Activated gamma-delta T cell treated with Interleukin-2 at 50 U/mL for 16 hours (primary cell): Measurements from ENCODE around the gene ACLY.
"Not testable (repeated sequence)": the region's sequence is repeated elsewhere in the genome, so short reads cannot be mapped to it uniquely, and the experiment has no call there.

ENCODE experiments used
- DNase-seq: peaks from one replicate; pipeline ENCODE4 v3.0.0-alpha.2; 2020

Gene ACLY

GRCh38 chr17:41909088-41909487 lies 9.7 kb downstream of the ACLY start:
- no peak for DNase-seq

DNA sequence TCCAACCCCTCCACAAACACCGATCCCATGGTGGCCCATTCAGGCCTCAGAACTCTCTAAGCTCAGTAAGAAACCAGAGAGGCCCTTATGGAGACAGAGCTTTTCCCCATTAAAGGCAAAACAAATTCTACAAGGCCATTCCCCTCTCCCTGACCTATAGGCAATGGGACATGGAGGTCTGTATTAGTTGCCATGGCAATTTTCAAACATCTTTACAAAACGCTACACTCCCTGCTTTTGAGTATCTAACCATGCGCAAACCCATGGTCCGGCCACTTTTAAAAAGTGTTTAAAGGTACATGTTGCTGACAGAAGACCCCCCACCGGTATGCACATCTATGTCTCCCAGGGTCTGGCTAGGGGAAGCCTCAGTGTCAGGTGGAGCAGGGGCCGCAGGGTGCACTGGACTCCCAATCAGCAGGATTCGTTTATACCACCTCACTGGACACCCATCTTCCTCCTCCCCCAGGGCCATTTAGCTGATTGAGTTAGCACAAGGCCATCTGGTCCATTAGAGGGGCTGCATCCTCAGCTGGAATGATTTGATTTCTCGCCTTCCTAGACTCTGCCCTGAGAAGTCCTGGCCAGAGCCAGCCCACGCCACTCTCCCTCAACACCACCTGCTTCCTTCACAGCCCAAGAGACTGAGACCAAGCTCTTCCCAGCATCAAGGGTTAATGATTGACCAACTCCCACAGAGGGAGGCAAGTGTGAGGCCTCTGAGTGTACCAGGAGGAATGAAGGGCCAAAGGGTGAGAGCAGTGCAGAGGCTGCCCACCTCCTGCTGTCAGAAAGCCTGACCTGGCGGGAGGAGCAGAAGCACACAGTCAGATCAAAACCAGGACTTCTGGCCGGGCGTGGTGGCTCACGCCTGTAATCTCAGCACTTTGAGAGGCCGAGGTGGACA lies 10.9 kb downstream of the ACLY start:
- DNase-seq: no peak

- no peak for DNase-seq
Observed at GRCh38 chr17:41907185-41907556, 11.6 kb downstream of the ACLY start.

DNA sequence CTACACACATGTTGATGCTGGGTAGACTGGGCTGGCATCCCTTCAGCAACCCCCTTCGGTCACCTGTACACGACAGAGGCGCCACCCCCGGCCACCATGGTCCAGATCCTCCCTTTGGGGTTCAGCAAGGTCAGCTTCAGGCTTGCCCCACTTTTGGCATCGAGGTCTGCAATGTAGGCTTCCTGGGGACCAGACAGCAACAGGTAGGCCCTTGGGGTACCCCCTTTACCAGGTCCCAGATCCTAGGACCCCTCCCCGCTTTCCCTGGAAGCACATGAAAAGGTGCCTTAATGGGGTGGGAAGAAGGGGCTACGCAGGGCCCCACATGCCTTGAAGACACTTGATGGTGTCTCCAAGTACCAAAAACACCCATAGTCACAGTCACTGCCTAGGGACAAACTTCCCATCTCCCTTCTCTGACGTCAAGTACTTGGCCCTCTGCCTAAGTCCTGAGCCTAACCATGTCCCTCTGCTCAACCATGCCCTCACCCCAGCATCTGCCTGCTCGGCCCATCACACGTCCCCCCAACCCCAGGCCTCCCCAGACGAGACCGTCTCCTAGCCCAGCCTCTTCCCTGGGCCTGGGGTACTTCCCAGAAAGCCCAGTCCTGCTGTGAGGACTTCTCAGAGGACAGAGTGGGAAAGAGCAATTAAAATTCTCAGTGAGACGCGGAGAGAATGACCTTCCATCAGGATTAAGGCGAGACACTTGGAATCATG lies 12.1 kb downstream of the ACLY start:
- DNase-seq: no peak

DNA sequence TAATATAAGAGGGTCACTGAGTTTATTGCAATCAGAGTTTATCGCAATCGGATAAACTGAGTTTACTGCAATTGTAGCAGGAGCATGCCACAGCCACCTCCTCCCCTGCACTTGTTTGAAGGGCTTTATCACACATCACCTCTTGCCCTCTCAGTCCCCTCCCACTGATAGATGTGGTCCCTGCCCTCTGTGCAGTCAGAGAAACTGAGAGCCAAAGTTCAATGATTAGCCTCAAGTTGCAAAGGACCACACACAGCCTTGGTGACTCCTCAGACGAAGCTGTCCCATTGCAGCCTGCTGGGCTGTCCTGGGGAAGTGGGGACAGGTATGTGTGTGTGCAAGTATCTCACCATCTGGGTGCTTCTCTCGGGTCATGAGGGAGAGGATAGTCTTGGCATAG lies 13.6 kb downstream of the ACLY start:
- DNase-seq: no peak

DNA sequence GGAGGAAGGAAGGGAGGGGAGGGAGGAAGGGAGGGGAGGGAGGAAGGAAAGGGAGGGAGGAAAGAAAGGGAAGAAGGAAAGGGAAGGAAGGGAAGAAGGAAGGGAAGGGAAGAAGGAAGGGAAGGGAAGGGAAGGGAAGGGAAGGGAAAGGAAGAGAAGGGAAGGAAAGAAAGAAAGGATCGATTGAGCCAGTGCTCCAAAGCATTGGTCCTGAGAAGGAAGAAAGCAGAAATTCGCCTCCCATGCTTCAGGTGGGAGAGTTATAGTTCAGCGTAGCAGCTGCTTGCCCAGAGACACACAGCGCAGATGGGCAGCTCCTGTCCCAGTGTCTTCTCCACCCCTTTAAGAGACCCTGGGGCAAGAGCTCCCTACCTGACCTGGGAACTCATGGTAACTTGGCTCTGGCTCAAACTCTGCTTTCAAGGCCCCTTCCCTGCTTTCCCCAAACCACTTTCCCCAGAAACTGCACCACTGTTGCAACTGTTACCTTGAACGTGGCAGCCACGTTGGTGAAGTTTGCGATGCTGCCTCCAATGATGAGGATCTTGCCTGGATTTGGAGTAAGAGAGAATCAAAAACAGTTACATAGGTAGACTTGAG lies 14.4 kb downstream of the ACLY start:
- DNase-seq: no peak

DNA sequence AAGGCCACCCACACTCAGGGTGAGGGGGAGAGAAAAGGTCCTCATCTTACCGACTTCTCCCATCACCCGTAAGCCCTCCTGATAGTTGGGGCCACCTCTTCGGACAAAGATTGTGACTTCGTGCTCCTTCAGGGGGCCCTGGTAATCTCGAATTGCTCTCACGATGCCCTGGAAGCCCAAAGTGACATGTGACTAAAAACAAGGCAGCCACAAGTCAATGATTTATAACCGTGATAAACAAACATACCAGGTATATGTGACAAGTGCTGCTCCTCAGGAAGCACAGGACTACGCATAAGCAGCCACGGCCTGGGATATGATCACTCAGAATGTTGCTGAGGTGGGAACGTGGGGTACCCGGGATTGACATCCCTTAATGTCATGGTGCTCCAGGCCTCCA lies 17.1 kb downstream of the ACLY start:
- no peak for DNase-seq

GRCh38 chr17:41896726-41897125 lies 22.0 kb downstream of the ACLY start:
- no peak for DNase-seq

- no peak for DNase-seq
Observed at GRCh38 chr17:41895617-41896016, 23.1 kb downstream of the ACLY start.

DNA sequence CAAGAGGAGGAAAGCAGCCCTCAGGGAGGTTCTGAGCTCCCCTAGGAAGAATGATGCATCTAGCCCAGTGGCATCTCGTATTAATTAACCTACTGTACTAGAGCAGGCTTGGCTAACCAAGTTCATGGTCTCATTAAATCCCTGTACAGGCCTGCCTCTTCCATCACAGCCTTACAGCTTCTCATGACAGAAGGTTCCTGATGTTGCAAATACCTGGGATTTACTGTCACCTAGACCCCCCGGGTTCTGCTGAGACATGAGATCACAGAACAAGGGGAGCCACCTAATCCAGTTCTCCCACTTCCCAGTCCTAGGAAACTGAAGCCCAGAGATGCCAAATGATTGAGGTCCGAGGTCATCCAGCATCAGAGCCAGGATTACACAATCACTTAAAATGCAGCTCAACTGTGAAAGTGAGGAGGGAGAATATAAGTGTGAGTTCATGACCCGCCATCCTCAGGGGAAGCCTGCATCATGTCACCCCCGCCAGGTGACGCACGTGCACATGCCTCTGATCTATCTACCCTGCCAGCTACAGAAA lies 23.9 kb downstream of the ACLY start:
- no peak for DNase-seq

- no peak for DNase-seq
Observed at GRCh38 chr17:41893384-41893783, 25.4 kb downstream of the ACLY start.

DNA sequence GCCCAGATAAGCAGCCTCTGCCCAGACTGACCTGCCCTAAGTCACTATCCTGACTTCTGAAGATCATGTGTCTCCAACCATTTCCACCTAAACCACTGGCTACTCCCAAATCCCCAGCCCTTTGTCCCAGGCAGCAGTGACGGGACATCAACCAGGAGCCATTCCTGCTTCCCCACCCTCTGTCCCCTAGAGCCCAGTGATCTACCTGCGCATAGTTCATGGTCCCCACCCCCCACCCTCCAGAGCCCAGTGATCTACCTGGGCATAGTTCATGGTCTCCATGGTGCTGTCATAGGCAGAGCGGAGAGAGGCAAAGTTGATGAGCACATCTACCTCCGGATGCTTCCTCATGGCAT lies 26.8 kb downstream of the ACLY start:
- no peak for DNase-seq

- DNase-seq: no peak
Observed at GRCh38 chr17:41891135-41892020, 27.4 kb downstream of the ACLY start.

GRCh38 chr17:41888332-41888965 lies 30.3 kb downstream of the ACLY start:
- DNase-seq: no peak

- DNase-seq: no peak
Observed at GRCh38 chr17:41885733-41886132, 33.0 kb downstream of the ACLY start.

GRCh38 chr17:41882756-41883155 lies 36.0 kb downstream of the ACLY start:
- DNase-seq: no peak

DNA sequence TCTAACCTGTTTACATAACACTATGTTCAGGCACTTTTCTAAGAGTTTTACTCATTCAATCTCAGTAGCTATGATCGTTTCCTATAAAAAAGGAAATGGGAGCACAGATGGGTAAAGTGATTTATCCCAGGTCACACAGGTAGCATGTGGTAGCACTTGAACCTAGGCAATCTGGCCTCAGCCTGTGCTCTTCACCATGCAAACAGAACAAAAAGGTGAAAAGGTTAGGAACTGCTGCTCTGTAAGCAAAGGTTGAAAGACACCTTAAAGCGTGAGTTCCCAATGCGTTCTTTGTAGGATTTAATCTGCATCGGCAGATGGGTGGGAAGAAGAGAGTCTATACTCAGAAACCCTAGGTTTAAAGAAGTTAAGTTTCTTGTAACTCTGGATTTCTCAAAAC lies 38.6 kb downstream of the ACLY start:
- no peak for DNase-seq

GRCh38 chr17:41874293-41874670 lies 44.5 kb downstream of the ACLY start:
- DNase-seq: not testable (repeated sequence)

DNA sequence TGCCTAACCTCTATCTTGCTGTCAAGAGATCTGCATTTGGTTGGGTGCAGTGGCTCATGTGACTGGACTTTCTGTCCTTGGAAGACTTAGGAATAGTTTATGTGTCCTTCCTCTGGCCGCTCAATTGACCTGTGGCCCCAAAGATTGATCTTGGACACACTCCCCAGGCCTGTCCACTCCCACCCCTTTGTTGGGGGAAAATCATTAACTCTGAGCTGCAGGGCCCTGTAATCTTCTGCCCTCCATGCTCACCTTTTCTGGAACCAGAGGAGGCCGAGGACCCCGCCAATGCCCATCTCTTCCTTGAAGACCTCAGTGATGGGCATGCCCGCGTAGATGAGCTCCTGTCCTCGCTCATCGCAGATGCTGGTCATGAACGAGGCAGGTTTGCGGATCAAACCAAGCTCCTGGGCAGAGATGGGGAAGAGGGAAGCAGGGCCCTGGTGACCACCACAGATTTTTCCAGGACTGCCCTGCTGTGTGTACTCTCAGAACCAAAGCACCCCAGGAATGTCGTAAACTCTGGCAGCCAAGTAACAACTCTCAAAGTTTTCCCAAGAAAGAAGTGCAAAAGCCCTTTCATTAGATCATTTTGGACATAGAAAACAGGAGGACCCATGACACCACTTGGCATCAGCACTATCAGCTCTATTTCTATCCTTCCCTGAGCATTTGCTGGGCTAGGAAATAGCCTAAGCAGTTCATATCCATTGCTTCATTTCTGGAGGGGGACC lies 45.0 kb downstream of the ACLY start:
- no peak for DNase-seq

GRCh38 chr17:41871789-41872188 lies 47.0 kb downstream of the ACLY start:
- no peak for DNase-seq

DNA sequence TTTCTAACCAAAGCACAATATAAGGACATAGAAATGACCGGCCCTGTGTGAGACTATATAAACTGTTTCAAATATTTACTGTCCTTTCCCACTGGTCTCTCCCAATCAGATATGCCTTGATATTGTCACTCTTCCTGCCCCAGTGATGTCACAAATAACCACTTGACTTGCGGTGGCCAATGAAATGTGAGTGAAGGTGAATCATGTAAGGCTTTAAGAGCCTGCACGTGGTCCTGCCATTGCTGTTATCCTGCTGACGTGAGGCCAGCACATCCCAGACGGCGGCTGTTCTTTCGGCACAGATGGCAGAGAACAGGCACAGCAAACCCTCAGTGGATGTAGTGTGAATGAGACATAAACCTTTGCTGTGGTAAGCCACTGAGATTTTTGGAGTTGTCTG lies 48.1 kb downstream of the ACLY start:
- no peak for DNase-seq

GRCh38 chr17:41870097-41870496 lies 48.7 kb downstream of the ACLY start:
- no peak for DNase-seq
